Neural cell (in vitro differentiated cells): ENCODE data around the gene ABCG2. TPM values are rescaled to one million over a fixed set of nuclear protein-coding genes. Genes with fewer than 3 reads are reported as not detected.

ENCODE experiments used
- H2AFZ ChIP-seq: fragments of 200-600, 300-800 bp; sonication (generic), shearing (Covaris generic); 2 replicates; pipeline ENCODE4 v1.6.0; 2014; ENCODE audit warnings: low read depth, mild to moderate bottlenecking, antibody characterized with exemption, low read length, moderate library complexity
- H3F3A ChIP-seq: fragments of 200-600 bp; shearing (Covaris generic); 2 replicates; pipeline ENCODE4 v1.6.1; 2016; ENCODE audit warnings: mild to moderate bottlenecking, moderate library complexity, mixed read lengths, antibody characterized with exemption, low read length; ENCODE audit not compliant: insufficient read depth, poor library complexity, severe bottlenecking
- H3K27ac ChIP-seq: fragments of 200-600, 300-800 bp; sonication (generic), shearing (Covaris generic); 2 replicates; pipeline ENCODE4 v1.5.1; 2014; ENCODE audit warnings: mild to moderate bottlenecking, low read length, moderate library complexity
- H3K27me3 ChIP-seq: fragments of 300-800, 200-600 bp; sonication (generic), shearing (Covaris generic); 2 replicates; pipeline ENCODE4 v1.6.0; 2014; ENCODE audit warnings: mild to moderate bottlenecking, low read depth, low read length, moderate library complexity; ENCODE audit not compliant: insufficient read depth
- H3K36me3 ChIP-seq: fragments of 300-800, 200-600 bp; sonication (generic), shearing (Covaris generic); 2 replicates; pipeline ENCODE4 v1.5.1; 2014; ENCODE audit warnings: mild to moderate bottlenecking, antibody characterized with exemption, low read length, moderate library complexity; ENCODE audit not compliant: insufficient read depth
- H3K4me2 ChIP-seq: fragments of 300-800, 200-600 bp; sonication (generic), shearing (Covaris generic); 2 replicates; pipeline ENCODE4 v1.6.0; 2014; ENCODE audit warnings: mild to moderate bottlenecking, low read length
- H3K4me3 ChIP-seq: fragments of 300-800, 200-600 bp; sonication (generic), shearing (Covaris generic); 2 replicates; pipeline ENCODE4 v1.5.1; 2014; ENCODE audit warnings: mild to moderate bottlenecking, low read length, moderate library complexity
- H3K79me2 ChIP-seq: fragments of 200-600 bp; shearing (Covaris generic); replicated peaks from 2 replicates; pipeline ENCODE4 v1.6.0; 2014; ENCODE audit warnings: mild to moderate bottlenecking, low read length, moderate library complexity; ENCODE audit not compliant: insufficient read depth
- H3K9ac ChIP-seq: fragments of 300-800, 200-600 bp; sonication (generic), shearing (Covaris generic); 2 replicates; pipeline ENCODE4 v1.6.1; 2016; ENCODE audit warnings: mild to moderate bottlenecking, low read length, mixed read lengths
- H3K9me2 ChIP-seq: fragments of 200-600 bp; shearing (Covaris generic); 2 replicates; pipeline ENCODE4 v1.6.1; 2016; ENCODE audit warnings: mild to moderate bottlenecking, low read length, mixed read lengths; ENCODE audit not compliant: insufficient read depth
- H3K9me3 ChIP-seq: fragments of 200-600, 300-800 bp; sonication (generic), shearing (Covaris generic); 2 replicates; pipeline ENCODE4 v1.6.1; 2016; ENCODE audit warnings: mild to moderate bottlenecking, mixed run types, low read length, moderate library complexity, mixed read lengths
- H4K20me1 ChIP-seq: fragments of 200-600 bp; shearing (Covaris generic); 2 replicates; pipeline ENCODE4 v1.6.1; 2016; ENCODE audit warnings: mild to moderate bottlenecking, mixed run types; ENCODE audit not compliant: insufficient read depth
- CTCF ChIP-seq: fragments of 450-650 bp; IDR thresholded peaks from 2 replicates; pipeline ENCODE4 v1.5.1; 2014; ENCODE audit warnings: antibody characterized with exemption, mild to moderate bottlenecking, moderate library complexity; ENCODE audit not compliant: poor library complexity, severe bottlenecking
- EP300 ChIP-seq: fragments of 450-650 bp; conservative IDR thresholded peaks from 2 replicates; pipeline ENCODE4 v1.6.1; 2014; ENCODE audit warnings: antibody characterized with exemption, mild to moderate bottlenecking, moderate library complexity; ENCODE audit not compliant: poor library complexity, severe bottlenecking
- EZH2 ChIP-seq: fragments of 200-600, 300-800 bp; shearing (Covaris generic), sonication (generic); IDR thresholded peaks from 2 replicates; pipeline ENCODE4 v1.6.1; 2014; ENCODE audit warnings: antibody characterized with exemption, low read length, borderline replicate concordance, mild to moderate bottlenecking; ENCODE audit not compliant: insufficient read depth, poor library complexity, severe bottlenecking
- MXI1 ChIP-seq: fragments of 450-650 bp; conservative IDR thresholded peaks from 2 replicates; pipeline ENCODE4 v1.6.1; 2014; ENCODE audit warnings: antibody characterized with exemption, mild to moderate bottlenecking; ENCODE audit not compliant: poor library complexity, severe bottlenecking
- POLR2AphosphoS5 ChIP-seq: IDR thresholded peaks from 2 replicates; pipeline ENCODE4 v1.6.1; 2012
- RAD21 ChIP-seq: fragments of 450-650 bp; conservative IDR thresholded peaks from 2 replicates; pipeline ENCODE4 v1.6.1; 2014; ENCODE audit warnings: antibody characterized with exemption, mild to moderate bottlenecking, moderate library complexity
- REST ChIP-seq: IDR thresholded peaks from 2 replicates; pipeline ENCODE4 v1.6.1; 2012; ENCODE audit warnings: borderline replicate concordance
- SMC3 ChIP-seq: fragments of 450-650 bp; conservative IDR thresholded peaks from 2 replicates; pipeline ENCODE4 v1.6.1; 2014; ENCODE audit warnings: antibody characterized with exemption, mild to moderate bottlenecking, moderate library complexity; ENCODE audit not compliant: poor library complexity
- TAF1 ChIP-seq: IDR thresholded peaks from 2 replicates; pipeline ENCODE4 v1.6.1; 2012; ENCODE audit warnings: low read depth
- polyA plus RNA-seq: library from polyadenylated mRNA; depleted of rRNA; stranded (reverse); fragments of >200 nt; gene quantifications from 2 replicates; pipeline ENCODE4 v1.2.3, GENCODE V29; 2014

The ABCG2 gene
- polyA plus RNA-seq, 1 donor from 2014 or later, result not detected

DNA sequence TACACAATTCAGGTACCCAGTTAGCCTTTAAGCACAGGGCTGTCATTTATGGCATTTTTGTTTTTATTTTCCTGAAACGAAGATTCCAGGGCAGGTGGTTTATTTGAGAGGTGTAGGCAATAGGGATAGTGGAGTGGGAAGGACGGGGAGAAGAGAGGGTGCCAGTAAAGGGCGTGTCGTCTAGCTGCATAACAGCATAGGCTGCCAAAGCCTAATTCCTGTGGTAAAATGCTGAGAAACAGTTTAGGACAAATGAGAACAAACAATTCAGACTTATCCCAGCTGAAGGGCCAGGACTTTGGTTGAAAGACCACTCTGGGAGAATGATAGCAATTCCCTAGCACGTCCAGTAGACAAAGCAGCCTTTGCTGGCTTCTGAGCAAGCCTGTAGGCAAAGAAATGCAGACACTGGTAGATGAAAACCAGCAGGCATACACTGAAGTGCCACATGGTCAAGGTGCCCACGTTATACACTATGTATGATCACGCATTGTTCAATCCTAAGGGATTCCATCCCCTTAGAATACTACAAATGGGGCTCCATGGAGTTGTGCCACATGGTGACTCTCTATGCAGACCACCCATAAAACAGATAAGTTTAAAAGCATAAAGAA, 80.4 kb downstream of the ABCG2 start:
- Histone ChIP-seq H3K79me2 (no peaks in the 10 kb centered on the region), H3K4me2 (no peak overlapping the region), H3K36me3 (peaks cover 6% of the 10 kb centered on the region), H4K20me1 (no peaks in the 10 kb centered on the region), H3K27me3 (no peaks in the 10 kb centered on the region), H3K4me3 (no peak overlapping the region), H3K9me2 (no peaks in the 10 kb centered on the region), H2AFZ (no peak overlapping the region), H3K27ac (no peak overlapping the region), H3K9ac (no peak overlapping the region), H3K9me3 (no peaks in the 10 kb centered on the region), H3F3A (no peaks in the 10 kb centered on the region)
- TF ChIP-seq POLR2AphosphoS5, result no peak
- TF ChIP-seq RAD21, result no peak
- no peak for TF ChIP-seq SMC3
- TF ChIP-seq TAF1, result no peak
- TF ChIP-seq EZH2, result no peak
- no peak for TF ChIP-seq MXI1
- no peak for TF ChIP-seq EP300
- TF ChIP-seq REST, result no peak
- TF ChIP-seq CTCF, result no peak

GRCh38 chr4:88075336-88075735, 83.1 kb downstream of the ABCG2 start:
- Histone ChIP-seq H3K79me2 (no peaks in the 10 kb centered on the region), H3K9me3 (no peaks in the 10 kb centered on the region), H4K20me1 (no peaks in the 10 kb centered on the region), H3K9me2 (no peaks in the 10 kb centered on the region), H2AFZ (no peak overlapping the region), H3K9ac (no peak overlapping the region), H3K27ac (no peak overlapping the region), H3F3A (no peaks in the 10 kb centered on the region), H3K27me3 (no peaks in the 10 kb centered on the region), H3K4me2 (no peak overlapping the region), H3K4me3 (no peak overlapping the region), H3K36me3 (peaks cover 10% of the 10 kb centered on the region)
- no peak for TF ChIP-seq CTCF
- no peak for TF ChIP-seq EP300
- no peak for TF ChIP-seq POLR2AphosphoS5
